SK-N-SH treated with all-trans-retinoic acid at 6 μM for 48 hours (cell line): ENCODE results near the gene GJC2.

Source experiments
- ATAC-seq: fragments of 200-7000 bp; cut with Tn5 transposase; 3 replicates; pipeline ENCODE4 v1.9.1; 2020; ENCODE audit warnings: mild to moderate bottlenecking, moderate library complexity
- BACH2 ChIP-seq: fragments of 250-450 bp; sonication (Bioruptor Pico); IDR thresholded peaks from 2 replicates; pipeline ENCODE4 v1.9.0; 2021; ENCODE audit warnings: mild to moderate bottlenecking, borderline replicate concordance
- ESRRG ChIP-seq: fragments of 250-450 bp; sonication (Bioruptor Pico); IDR thresholded peaks from 2 replicates; pipeline ENCODE4 v1.6.1; 2021; ENCODE audit warnings: mild to moderate bottlenecking
- GLIS3 ChIP-seq: fragments of 250-450 bp; sonication (Bioruptor Pico); IDR thresholded peaks from 2 replicates; pipeline ENCODE4 v1.5.0; 2020; ENCODE audit warnings: mild to moderate bottlenecking, moderate library complexity
- ISL1 ChIP-seq: fragments of 250-450 bp; sonication (Bioruptor Pico); IDR thresholded peaks from 2 replicates; pipeline ENCODE4 v2.1.2; 2022; ENCODE audit warnings: mild to moderate bottlenecking, moderate library complexity
- OSR1 ChIP-seq: fragments of 250-450 bp; sonication (Bioruptor Pico); IDR thresholded peaks from 2 replicates; pipeline ENCODE4 v1.8.0; 2022; ENCODE audit warnings: moderate library complexity, mild to moderate bottlenecking, inconsistent platforms
- POU6F1 ChIP-seq: fragments of 250-450 bp; sonication (Bioruptor Pico); IDR thresholded peaks from 2 replicates; pipeline ENCODE4 v1.8.0; 2021; ENCODE audit warnings: low read depth, mild to moderate bottlenecking, moderate library complexity, borderline replicate concordance
- PPARA ChIP-seq: fragments of 250-450 bp; sonication (Bioruptor Pico); IDR thresholded peaks from 2 replicates; pipeline ENCODE4 v1.5.0; 2020; ENCODE audit warnings: mild to moderate bottlenecking, borderline replicate concordance
- RARB ChIP-seq: fragments of 250-450 bp; sonication (Bioruptor Pico); IDR thresholded peaks from 2 replicates; pipeline ENCODE4 v1.8.0; 2021; ENCODE audit warnings: mild to moderate bottlenecking, moderate library complexity
- SNAI2 ChIP-seq: fragments of 250-450 bp; sonication (Bioruptor Pico); IDR thresholded peaks from 2 replicates; pipeline ENCODE4 v1.5.0; 2020; ENCODE audit warnings: mild to moderate bottlenecking, moderate library complexity
- TCF4 ChIP-seq: fragments of 250-450 bp; sonication (Bioruptor Pico); IDR thresholded peaks from 2 replicates; pipeline ENCODE4 v1.8.0; 2021; ENCODE audit warnings: mild to moderate bottlenecking, moderate library complexity, borderline replicate concordance
- TOX ChIP-seq: fragments of 250-450 bp; sonication (Bioruptor Pico); IDR thresholded peaks from 2 replicates; pipeline ENCODE4 v1.8.0; 2021; ENCODE audit warnings: mild to moderate bottlenecking, moderate library complexity, borderline replicate concordance
- ZC3H10 ChIP-seq: fragments of 250-450 bp; sonication (Bioruptor Pico); IDR thresholded peaks from 2 replicates; pipeline ENCODE4 v1.5.1; 2021; ENCODE audit warnings: mild to moderate bottlenecking, moderate library complexity
- ZFP3 ChIP-seq: fragments of 250-450 bp; sonication (Bioruptor Pico); IDR thresholded peaks from 2 replicates; pipeline ENCODE4 v1.5.0; 2020; ENCODE audit warnings: mild to moderate bottlenecking, moderate library complexity
- ZFP30 ChIP-seq: fragments of 450-650 bp; formaldehyde crosslinking; IDR thresholded peaks from 2 replicates; pipeline ENCODE4 v1.5.0; 2022; ENCODE audit warnings: mild to moderate bottlenecking, moderate library complexity
- ZNF565 ChIP-seq: fragments of 450-650 bp; formaldehyde crosslinking; conservative IDR thresholded peaks from 2 replicates; pipeline ENCODE4 v1.5.0; 2020; ENCODE audit warnings: low read depth, mild to moderate bottlenecking, moderate library complexity
- ZNF70 ChIP-seq: fragments of 450-650 bp; formaldehyde crosslinking; IDR thresholded peaks from 2 replicates; pipeline ENCODE4 v1.5.0; 2020; ENCODE audit warnings: mild to moderate bottlenecking, moderate library complexity
- ZNF8 ChIP-seq: fragments of 450-650 bp; formaldehyde crosslinking; IDR thresholded peaks from 2 replicates; pipeline ENCODE4 v1.5.0; 2020; ENCODE audit warnings: mild to moderate bottlenecking, moderate library complexity
- TF ChIP-seq, protein P1 (sequence below): fragments of 250-450 bp; sonication (Bioruptor Pico); IDR thresholded peaks from 2 replicates; pipeline ENCODE4 v1.5.1; 2021; ENCODE audit warnings: mild to moderate bottlenecking, moderate library complexity
- TF ChIP-seq, protein P2 (sequence below): fragments of 250-450 bp; sonication (Bioruptor Pico); IDR thresholded peaks from 2 replicates; pipeline ENCODE4 v1.8.0; 2020; ENCODE audit warnings: mild to moderate bottlenecking, moderate library complexity, borderline replicate concordance
- TF ChIP-seq, protein P3 (sequence below): fragments of 250-450 bp; sonication (Bioruptor Pico); IDR thresholded peaks from 2 replicates; pipeline ENCODE4 v1.5.1; 2020; ENCODE audit warnings: low read depth, mild to moderate bottlenecking, moderate library complexity

GJC2 gene

DNA sequence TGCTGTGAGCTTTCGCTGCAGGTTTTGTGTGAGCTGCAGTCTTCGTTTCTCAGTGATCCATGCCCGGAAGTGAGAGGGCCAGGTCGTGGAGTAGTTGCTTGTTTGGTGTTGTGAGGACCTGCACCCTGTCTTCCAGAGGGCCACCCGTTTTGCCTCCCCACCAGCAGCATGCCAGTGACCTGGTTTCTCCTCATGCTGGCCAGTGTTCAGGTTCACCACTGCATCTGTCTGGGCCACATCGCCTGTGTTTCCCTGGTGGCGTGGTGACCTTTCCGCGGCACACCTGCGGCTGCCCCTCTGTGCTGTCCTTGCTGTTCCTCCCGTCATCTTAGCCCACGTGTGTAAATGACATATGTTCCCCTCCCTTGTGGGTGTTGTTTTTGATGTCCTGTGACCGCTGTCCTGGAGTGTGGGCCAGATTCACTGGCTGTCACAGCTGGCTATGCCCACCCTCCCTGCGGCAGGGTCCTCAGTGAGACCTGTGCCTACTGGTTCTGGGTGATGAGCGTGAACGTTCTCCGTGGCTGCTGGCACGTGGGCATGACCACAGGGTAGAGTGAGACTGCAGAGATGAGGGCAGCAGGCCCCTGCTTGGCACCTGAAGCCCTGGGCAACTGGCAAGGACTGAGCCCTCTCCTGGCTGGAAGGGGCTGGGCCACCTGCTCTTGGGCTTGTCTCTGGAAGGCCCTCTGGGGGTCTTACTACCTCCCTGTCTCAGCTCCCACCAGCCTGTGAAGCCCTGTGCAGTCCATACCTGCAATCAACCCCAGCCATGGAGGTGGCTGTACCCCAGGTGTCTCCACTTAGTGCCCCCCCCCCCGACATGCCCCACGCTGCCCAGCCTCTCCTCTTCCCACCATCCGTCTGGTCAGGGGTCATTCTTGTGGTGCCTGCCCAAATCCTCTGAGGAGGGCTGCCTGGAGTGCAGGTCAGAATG, 23.1 kb downstream of the GJC2 start (continued):
- TF ChIP-seq ZNF565, result no peak
- no peak for TF ChIP-seq TOX (CRISPR knock-in tag)
- TF ChIP-seq, all 23 proteins: peak for 0

DNA sequence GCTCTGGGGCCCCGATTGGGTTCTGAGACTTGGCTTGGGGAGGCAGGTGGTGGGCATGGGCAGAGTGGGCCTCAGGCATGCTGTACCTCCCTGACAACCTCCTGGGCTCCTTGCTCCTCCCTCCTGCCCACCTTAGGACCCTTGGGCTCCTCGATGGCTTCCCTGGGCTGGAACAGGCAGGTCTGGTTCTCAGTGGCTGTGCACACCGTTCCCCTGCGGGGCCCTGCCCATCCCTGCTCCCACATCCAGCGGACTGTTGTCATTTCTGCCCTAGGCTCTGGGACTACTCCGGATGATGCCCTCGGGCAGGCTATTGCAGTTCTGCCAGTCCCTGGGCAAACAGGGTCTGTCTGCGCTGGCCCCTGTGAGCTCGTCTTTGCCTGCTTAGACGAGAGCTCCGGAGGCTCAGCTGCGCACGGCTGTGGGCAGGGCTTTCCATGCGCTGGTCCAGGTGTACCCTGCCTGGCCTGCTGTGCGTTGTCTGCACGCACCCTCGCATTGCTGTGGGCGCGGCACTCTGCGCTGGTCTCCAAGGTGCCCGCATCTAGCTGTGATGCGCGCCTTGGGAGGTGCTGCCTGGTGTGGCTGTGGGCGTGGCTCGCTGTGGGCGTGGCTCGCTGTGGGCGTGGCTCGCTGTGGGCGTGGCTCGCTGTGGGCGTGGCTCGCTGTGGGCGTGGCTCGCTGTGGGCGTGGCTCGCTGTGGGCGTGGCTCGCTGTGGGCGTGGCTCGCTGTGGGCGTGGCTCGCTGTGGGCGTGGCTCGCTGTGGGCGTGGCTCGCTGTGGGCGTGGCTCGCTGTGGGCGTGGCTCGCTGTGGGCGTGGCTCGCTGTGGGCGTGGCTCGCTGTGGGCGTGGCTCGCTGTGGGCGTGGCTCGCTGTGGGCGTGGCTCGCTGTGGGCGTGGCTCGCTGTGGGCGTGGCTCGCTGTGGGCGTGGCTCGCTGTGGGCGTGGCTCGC, 24.1 kb downstream of the GJC2 start:
- ATAC-seq, result peak; percentile 33

DNA sequence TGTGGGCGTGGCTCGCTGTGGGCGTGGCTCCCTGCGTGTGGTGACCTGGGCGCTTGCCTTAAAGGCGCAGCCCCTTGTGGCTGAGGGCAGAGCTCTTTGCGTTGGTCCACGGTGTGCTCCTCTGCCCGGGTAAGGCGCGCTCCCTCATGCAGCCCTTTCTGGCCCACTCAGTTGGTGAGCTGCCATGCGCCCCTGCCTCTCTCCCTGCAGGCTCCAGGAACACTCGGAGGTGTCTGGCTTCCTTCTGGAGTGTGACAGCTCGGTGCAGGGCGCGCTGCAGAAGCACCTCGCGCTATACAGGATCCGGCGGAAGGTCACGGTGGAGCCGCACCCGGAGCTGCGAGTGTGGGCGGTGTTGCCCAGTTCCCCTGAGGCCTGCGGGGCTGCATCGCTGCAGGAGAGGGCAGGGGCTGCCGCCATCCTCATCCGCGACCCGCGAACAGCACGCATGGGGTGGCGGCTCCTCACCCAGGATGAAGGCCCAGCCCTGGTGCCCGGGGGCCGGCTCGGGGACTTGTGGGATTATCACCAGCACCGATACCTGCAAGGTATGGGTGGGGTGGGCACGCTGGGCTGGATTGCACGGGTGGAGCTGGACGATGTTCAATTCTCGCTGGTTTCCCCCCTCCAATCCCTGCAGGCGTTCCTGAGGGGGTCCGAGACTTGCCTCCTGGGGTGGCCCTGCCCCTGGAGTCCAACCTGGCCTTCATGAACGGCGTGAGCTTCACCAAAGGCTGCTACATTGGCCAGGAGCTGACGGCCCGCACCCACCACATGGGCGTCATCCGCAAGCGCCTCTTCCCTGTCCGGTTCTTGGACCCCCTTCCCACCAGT, 25.0 kb downstream of the GJC2 start:
- ATAC-seq, result peak; percentile 28
- TF ChIP-seq OSR1 (CRISPR knock-in tag) (no peak), ZC3H10 (CRISPR knock-in tag) (no peak), ZFP3 (no peak), ISL1 (CRISPR knock-in tag) (no peak)

DNA sequence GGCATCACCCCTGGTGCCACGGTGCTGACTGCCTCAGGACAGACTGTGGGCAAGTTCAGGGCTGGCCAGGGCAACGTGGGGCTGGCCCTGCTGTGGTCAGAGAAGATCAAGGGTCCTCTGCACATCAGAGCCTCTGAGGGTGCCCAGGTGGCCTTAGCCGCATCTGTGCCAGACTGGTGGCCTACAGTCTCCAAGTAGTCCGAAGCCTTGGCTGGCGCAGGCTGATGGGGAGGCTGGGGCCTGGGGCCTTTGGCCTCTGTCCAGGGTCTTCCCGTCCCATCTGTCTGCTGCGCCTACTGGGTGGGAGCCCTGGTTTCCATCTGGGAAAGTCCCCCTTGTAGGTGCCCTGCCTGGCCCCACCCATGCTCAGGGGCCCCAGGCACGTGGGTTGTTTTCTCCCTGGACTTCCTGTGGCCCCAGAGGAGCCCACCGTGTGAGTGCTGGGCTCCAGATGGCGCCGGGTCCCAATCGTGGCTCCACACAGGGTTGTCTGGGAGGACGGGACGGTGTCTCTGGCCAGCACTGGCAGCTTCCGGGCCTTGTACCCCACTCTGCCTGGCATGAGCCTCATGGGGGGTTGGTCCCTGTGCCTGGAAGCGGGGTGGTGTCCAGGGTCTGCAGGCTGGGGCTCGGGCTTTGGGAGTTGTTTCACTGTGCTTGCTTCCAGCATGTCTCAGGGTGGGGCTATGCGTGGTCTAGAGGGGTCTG, 25.7 kb downstream of the GJC2 start:
- ATAC-seq, result no peak
- no peak for TF ChIP-seq ESRRG (CRISPR knock-in tag)
- TF ChIP-seq TOX (CRISPR knock-in tag), result no peak
- TF ChIP-seq TCF4 (CRISPR knock-in tag), result no peak
- TF ChIP-seq ZNF70 (CRISPR knock-in tag), result no peak
- TF ChIP-seq ZC3H10 (CRISPR knock-in tag), result no peak
- no peak for TF ChIP-seq PPARA (CRISPR knock-in tag)
- no peak for TF ChIP-seq GLIS3 (CRISPR knock-in tag)

GRCh38 chr1:228176024-228176395, 26.3 kb downstream of the GJC2 start:
- TF ChIP-seq TOX (CRISPR knock-in tag), result no peak
- no peak for TF ChIP-seq ISL1 (CRISPR knock-in tag)
- TF ChIP-seq ZNF8 (CRISPR knock-in tag), result no peak
- no peak for TF ChIP-seq ZC3H10 (CRISPR knock-in tag)
- no peak for TF ChIP-seq ZFP30 (CRISPR knock-in tag)
- no peak for TF ChIP-seq SNAI2
- no peak for TF ChIP-seq ESRRG (CRISPR knock-in tag)
- ATAC-seq, result no peak

DNA sequence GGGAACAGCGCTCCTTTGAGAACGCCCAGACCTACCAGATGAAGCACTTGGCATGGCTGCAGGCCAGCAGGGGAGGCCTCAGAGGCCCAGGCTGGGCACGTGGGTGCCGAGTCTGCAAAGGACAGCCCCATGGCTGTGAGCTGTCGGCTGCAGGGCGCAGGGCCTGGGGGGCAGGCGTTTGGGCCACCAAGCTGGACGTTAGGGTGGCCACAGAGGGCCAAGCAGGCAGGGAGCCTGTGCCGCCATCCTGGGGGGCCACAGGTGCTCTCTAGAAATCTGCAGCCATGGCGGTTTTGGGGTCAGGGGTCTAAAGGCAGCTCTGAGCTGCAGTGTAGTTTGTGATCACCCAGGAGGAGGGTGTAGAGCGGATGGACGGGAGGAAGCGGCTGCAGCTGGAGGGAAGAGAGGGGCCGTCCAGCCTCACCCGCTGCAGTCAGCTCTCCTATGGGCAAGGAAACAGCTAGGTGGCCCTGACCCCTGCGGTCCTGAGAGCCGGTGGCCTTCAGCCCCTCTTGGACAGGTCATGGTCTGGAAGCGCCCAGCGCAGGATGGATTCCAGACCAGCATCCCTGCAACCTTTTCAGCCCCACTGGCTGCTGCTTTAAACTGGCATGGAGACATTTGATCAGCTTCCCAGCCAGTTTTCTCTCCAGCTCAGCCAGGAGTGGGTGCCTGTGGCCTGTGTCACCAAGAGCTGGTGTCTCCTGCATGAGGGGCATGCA, 26.9 kb downstream of the GJC2 start:
- no peak for ATAC-seq
- TF ChIP-seq PPARA (CRISPR knock-in tag), result no peak

DNA sequence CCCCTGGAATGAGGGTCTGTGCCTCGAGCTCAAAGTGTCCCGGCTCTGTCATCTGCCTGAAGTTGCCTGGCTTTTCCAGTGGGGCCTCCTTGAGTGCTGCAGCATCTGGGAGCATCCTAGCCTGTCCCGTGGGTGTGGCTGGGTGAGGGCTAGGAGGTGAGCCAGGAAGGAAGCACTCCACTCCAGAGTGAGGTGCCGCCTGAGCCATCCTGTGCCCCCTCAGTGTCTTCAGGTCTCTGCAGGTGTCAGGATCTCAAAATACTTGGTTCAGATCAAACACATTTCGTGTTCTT, 27.4 kb downstream of the GJC2 start:
- no peak for ATAC-seq
- TF ChIP-seq, protein P1, sequence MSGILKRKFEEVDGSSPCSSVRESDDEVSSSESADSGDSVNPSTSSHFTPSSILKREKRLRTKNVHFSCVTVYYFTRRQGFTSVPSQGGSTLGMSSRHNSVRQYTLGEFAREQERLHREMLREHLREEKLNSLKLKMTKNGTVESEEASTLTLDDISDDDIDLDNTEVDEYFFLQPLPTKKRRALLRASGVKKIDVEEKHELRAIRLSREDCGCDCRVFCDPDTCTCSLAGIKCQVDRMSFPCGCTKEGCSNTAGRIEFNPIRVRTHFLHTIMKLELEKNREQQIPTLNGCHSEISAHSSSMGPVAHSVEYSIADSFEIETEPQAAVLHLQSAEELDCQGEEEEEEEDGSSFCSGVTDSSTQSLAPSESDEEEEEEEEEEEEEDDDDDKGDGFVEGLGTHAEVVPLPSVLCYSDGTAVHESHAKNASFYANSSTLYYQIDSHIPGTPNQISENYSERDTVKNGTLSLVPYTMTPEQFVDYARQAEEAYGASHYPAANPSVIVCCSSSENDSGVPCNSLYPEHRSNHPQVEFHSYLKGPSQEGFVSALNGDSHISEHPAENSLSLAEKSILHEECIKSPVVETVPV (CRISPR knock-in tag), result no peak
- no peak for TF ChIP-seq TCF4 (CRISPR knock-in tag)
- no peak for TF ChIP-seq BACH2
- TF ChIP-seq, protein P2, sequence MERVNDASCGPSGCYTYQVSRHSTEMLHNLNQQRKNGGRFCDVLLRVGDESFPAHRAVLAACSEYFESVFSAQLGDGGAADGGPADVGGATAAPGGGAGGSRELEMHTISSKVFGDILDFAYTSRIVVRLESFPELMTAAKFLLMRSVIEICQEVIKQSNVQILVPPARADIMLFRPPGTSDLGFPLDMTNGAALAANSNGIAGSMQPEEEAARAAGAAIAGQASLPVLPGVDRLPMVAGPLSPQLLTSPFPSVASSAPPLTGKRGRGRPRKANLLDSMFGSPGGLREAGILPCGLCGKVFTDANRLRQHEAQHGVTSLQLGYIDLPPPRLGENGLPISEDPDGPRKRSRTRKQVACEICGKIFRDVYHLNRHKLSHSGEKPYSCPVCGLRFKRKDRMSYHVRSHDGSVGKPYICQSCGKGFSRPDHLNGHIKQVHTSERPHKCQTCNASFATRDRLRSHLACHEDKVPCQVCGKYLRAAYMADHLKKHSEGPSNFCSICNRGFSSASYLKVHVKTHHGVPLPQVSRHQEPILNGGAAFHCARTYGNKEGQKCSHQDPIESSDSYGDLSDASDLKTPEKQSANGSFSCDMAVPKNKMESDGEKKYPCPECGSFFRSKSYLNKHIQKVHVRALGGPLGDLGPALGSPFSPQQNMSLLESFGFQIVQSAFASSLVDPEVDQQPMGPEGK (CRISPR knock-in tag), result no peak
- no peak for TF ChIP-seq RARB
- no peak for TF ChIP-seq POU6F1
- TF ChIP-seq ESRRG (CRISPR knock-in tag), result no peak
- no peak for TF ChIP-seq ZC3H10 (CRISPR knock-in tag)
- TF ChIP-seq ZFP3, result no peak
- no peak for TF ChIP-seq ZNF70 (CRISPR knock-in tag)
- TF ChIP-seq, protein P3, sequence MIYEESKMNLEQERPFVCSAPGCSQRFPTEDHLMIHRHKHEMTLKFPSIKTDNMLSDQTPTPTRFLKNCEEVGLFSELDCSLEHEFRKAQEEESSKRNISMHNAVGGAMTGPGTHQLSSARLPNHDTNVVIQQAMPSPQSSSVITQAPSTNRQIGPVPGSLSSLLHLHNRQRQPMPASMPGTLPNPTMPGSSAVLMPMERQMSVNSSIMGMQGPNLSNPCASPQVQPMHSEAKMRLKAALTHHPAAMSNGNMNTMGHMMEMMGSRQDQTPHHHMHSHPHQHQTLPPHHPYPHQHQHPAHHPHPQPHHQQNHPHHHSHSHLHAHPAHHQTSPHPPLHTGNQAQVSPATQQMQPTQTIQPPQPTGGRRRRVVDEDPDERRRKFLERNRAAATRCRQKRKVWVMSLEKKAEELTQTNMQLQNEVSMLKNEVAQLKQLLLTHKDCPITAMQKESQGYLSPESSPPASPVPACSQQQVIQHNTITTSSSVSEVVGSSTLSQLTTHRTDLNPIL (CRISPR knock-in tag), result no peak
- no peak for TF ChIP-seq ISL1 (CRISPR knock-in tag)
